ENCODE data around the gene UHRF1. TPM values are rescaled to one million over a fixed set of nuclear protein-coding genes. Genes with fewer than 3 reads are reported as not detected.
"Not testable (repeated sequence)": the region's sequence is repeated elsewhere in the genome, so short reads cannot be mapped to it uniquely, and the experiment has no call there.

UHRF1 gene
- total RNA-seq, 3 donors from 2014 or later, result 3.2 to 13.4 (median 4.2) TPM

GRCh38 chr19:4933528-4933927, 24.2 kb downstream of the UHRF1 start:
- Histone ChIP-seq H3K36me3 (ENCODE audit: low read depth) (no peaks in the 10 kb centered on the region), H3K4me3 (no peak overlapping the region), H3K9me3 (no peaks in the 10 kb centered on the region), H3K4me1 (ENCODE audit: low read depth) (no peaks in the 10 kb centered on the region)
- ATAC-seq (peak; percentile 70), DNase-seq (peak in 1 of 3 donors; percentile 45)
- intact Hi-C loops (cut with DNase I, micrococcal nuclease), result no loop called here
- no peak for TF ChIP-seq CTCF (IDR thresholded peaks at IDR 0.05)

GRCh38 chr19:4935444-4935843, 26.1 kb downstream of the UHRF1 start:
- intact Hi-C loops (cut with DNase I, micrococcal nuclease), result no loop called here
- TF ChIP-seq CTCF (IDR thresholded peaks at IDR 0.05), result no peak
- ATAC-seq, result no peak
- H3K9me3 ChIP-seq, result no peaks in the 10 kb centered on the region
- H3K4me3 ChIP-seq, result no peak overlapping the region
- no peaks in the 10 kb centered on the region for H3K4me1 ChIP-seq (ENCODE audit: low read depth)
- no peak for DNase-seq
- H3K36me3 ChIP-seq (ENCODE audit: low read depth), result no peaks in the 10 kb centered on the region

GRCh38 chr19:4937060-4937459, 27.8 kb downstream of the UHRF1 start:
- no peak for DNase-seq
- no peak for ATAC-seq
- intact Hi-C loops (cut with DNase I, micrococcal nuclease), result no loop called here
- Histone ChIP-seq H3K4me1 (ENCODE audit: low read depth) (no peaks in the 10 kb centered on the region), H3K36me3 (ENCODE audit: low read depth) (no peaks in the 10 kb centered on the region), H3K9me3 (no peaks in the 10 kb centered on the region), H3K4me3 (no peak overlapping the region)
- TF ChIP-seq CTCF (IDR thresholded peaks at IDR 0.05), result no peak

GRCh38 chr19:4938461-4938860, 29.2 kb downstream of the UHRF1 start:
- H3K4me1 ChIP-seq (ENCODE audit: low read depth); H3K36me3 ChIP-seq (ENCODE audit: low read depth); H3K4me3 ChIP-seq; DNase-seq; ATAC-seq; H3K9me3 ChIP-seq; intact Hi-C loops (cut with DNase I, micrococcal nuclease): not testable (repeated sequence)

- no peaks in the 10 kb centered on the region for H3K9me3 ChIP-seq
- no peak for TF ChIP-seq CTCF (IDR thresholded peaks at IDR 0.05)
- intact Hi-C loops (cut with DNase I, micrococcal nuclease), result no loop called here
- no peak overlapping the region for H3K4me3 ChIP-seq
- ATAC-seq (no peak), DNase-seq (no peak)
- no peaks in the 10 kb centered on the region for H3K4me1 ChIP-seq (ENCODE audit: low read depth)
- H3K36me3 ChIP-seq (ENCODE audit: low read depth), result no peaks in the 10 kb centered on the region
These were observed 30.2 kb downstream of the UHRF1 start for GRCh38 chr19:4939466-4939865.

- H3K36me3 ChIP-seq (ENCODE audit: low read depth); H3K4me3 ChIP-seq; intact Hi-C loops (cut with DNase I, micrococcal nuclease); H3K4me1 ChIP-seq (ENCODE audit: low read depth); ATAC-seq; H3K9me3 ChIP-seq; DNase-seq: not testable (repeated sequence)
These were observed 32.4 kb downstream of the UHRF1 start for GRCh38 chr19:4941638-4942169.

GRCh38 chr19:4950650-4951049, 41.3 kb downstream of the UHRF1 start:
- intact Hi-C loops (cut with DNase I, micrococcal nuclease), result not testable (repeated sequence)

More at GRCh38 chr19:4950650-4951049, 41.3 kb downstream of the UHRF1 start:
- not testable (repeated sequence) for H3K4me3 ChIP-seq; DNase-seq; H3K4me1 ChIP-seq (ENCODE audit: low read depth); ATAC-seq; H3K9me3 ChIP-seq; H3K36me3 ChIP-seq (ENCODE audit: low read depth)
